22Rv1 (cell line): Measurements from ENCODE around the gene GABRG3.
A peak's percentile ranks its signal among the peaks of the same experiment; 100 is the strongest.

ENCODE experiments used
- H3K27ac ChIP-seq: fragments of 450-650 bp; 2 replicates; pipeline ENCODE4 v1.5.1; 2017
- CTCF ChIP-seq: fragments of 450-650 bp; IDR thresholded peaks from 2 replicates; pipeline ENCODE4 v1.5.1; 2017; ENCODE audit warnings: mild to moderate bottlenecking
- ZFX ChIP-seq: fragments of 450-650 bp; IDR thresholded peaks from 2 replicates; pipeline ENCODE4 v1.6.1; 2017; ENCODE audit warnings: antibody characterized with exemption, borderline replicate concordance

The GABRG3 gene

GRCh38 chr15:26954403-26954802 lies 16.6 kb upstream of the GABRG3 start:
- TF ChIP-seq CTCF (no peak), ZFX (no peak)
- no peak overlapping the region for H3K27ac ChIP-seq

GRCh38 chr15:26967719-26968269 lies 3.2 kb upstream of the GABRG3 start:
- H3K27ac ChIP-seq: no peak overlapping the region
- TF ChIP-seq ZFX (no peak), CTCF (no peak)

GRCh38 chr15:26968806-26969205 lies 2.2 kb upstream of the GABRG3 start:
- no peak overlapping the region for H3K27ac ChIP-seq
- TF ChIP-seq ZFX (no peak), CTCF (no peak)

- TF ChIP-seq CTCF (no peak), ZFX (no peak)
- H3K27ac ChIP-seq: no peak overlapping the region
Measured at GRCh38 chr15:26971271-26972018, 464 bp downstream of the GABRG3 start.

GRCh38 chr15:26972636-26973035 lies 1.7 kb downstream of the GABRG3 start:
- H3K27ac ChIP-seq: no peak overlapping the region
- TF ChIP-seq ZFX (no peak), CTCF (no peak)

- no peak overlapping the region for H3K27ac ChIP-seq
- TF ChIP-seq CTCF (peak; percentile 68), ZFX (no peak)
Measured at GRCh38 chr15:26974120-26974780, 3.3 kb downstream of the GABRG3 start.

GRCh38 chr15:26981492-26981891 lies 10.5 kb downstream of the GABRG3 start:
- no peak for TF ChIP-seq CTCF
- TF ChIP-seq ZFX: no peak
- H3K27ac ChIP-seq: no peak overlapping the region
